KMS-11 (cell line): ENCODE results near the gene ALDH9A1.

Source experiments
- H2AFZ ChIP-seq: fragments of 200-600 bp; sonication (generic); 2 replicates; pipeline ENCODE4 v1.6.1; 2016; ENCODE audit warnings: antibody characterized with exemption, mixed run types, low read depth
- H3K27ac ChIP-seq: fragments of 200-600 bp; sonication (generic); 2 replicates; pipeline ENCODE4 v1.6.1; 2016; ENCODE audit warnings: mild to moderate bottlenecking, mixed run types
- H3K27me3 ChIP-seq: fragments of 200-600 bp; sonication (generic); 2 replicates; pipeline ENCODE4 v1.6.1; 2017; ENCODE audit warnings: mild to moderate bottlenecking, low read depth, mixed run types, moderate library complexity; ENCODE audit not compliant: insufficient read depth
- H3K36me3 ChIP-seq: fragments of 200-600 bp; sonication (generic); 2 replicates; pipeline ENCODE4 v1.6.1; 2017; ENCODE audit warnings: mild to moderate bottlenecking, mixed run types; ENCODE audit not compliant: insufficient read depth
- H3K4me1 ChIP-seq: fragments of 200-600 bp; sonication (generic); 2 replicates; pipeline ENCODE4 v1.6.1; 2016; ENCODE audit warnings: mild to moderate bottlenecking, low read depth, mixed run types; ENCODE audit not compliant: poor library complexity, severe bottlenecking
- H3K4me2 ChIP-seq: fragments of 200-600 bp; sonication (generic); 2 replicates; pipeline ENCODE4 v1.7.0; 2016; ENCODE audit warnings: mild to moderate bottlenecking, mixed run types
- H3K4me3 ChIP-seq: fragments of 200-600 bp; sonication (generic); IDR thresholded peaks from 2 replicates; pipeline ENCODE4 v1.6.1; 2017; ENCODE audit warnings: low read depth, low read length, mixed read lengths; ENCODE audit not compliant: insufficient read depth
- H3K79me2 ChIP-seq: fragments of 200-600 bp; sonication (generic); 2 replicates; pipeline ENCODE4 v1.6.1; 2016; ENCODE audit warnings: low read depth, mixed run types; ENCODE audit not compliant: insufficient read depth
- H3K9ac ChIP-seq: fragments of 200-600 bp; sonication (generic); 2 replicates; pipeline ENCODE4 v1.6.1; 2016; ENCODE audit warnings: mild to moderate bottlenecking, mixed run types
- H4K20me1 ChIP-seq: fragments of 200-600 bp; sonication (generic); 2 replicates; pipeline ENCODE4 v1.6.1; 2016; ENCODE audit warnings: mild to moderate bottlenecking, mixed run types; ENCODE audit not compliant: insufficient read depth
- TF ChIP-seq, protein P1 (sequence below): fragments of 200-600 bp; sonication (generic); conservative IDR thresholded peaks from 2 replicates; pipeline ENCODE4 v1.6.1; 2017; ENCODE audit warnings: low read depth, mild to moderate bottlenecking, antibody characterized with exemption, low read length, moderate library complexity, mixed read lengths

The ALDH9A1 gene

DNA sequence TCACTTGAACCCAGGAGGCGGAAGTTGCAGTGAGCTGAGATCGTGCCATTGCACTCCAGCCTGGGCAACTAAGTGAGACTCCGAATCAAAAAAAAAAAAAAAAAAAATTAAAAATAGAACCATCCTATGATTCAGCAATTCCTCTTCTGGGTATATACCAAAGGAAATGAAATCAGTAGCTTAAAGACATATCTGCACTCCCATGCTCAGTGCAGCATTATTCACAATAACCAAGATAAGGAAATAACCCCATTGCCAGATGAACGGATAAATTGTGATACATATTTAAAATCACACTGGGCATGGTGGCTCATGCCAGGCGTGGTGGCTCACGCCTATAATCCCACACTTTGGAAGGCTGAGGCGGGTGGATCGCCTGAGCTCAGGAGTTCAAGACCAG lies 23.8 kb downstream of the ALDH9A1 start:
- Histone ChIP-seq H4K20me1 (no peaks in the 10 kb centered on the region), H3K79me2 (no peaks in the 10 kb centered on the region), H3K4me3 (no peak overlapping the region), H3K4me2 (no peak overlapping the region), H3K36me3 (peaks cover 6% of the 10 kb centered on the region; the same call in 1 of the 2 replicates), H3K9ac (no peak overlapping the region), H3K27me3 (no peaks in the 10 kb centered on the region), H3K27ac (no peak overlapping the region), H2AFZ (no peak overlapping the region), H3K4me1 (no peaks in the 10 kb centered on the region)
- TF ChIP-seq, protein P1, sequence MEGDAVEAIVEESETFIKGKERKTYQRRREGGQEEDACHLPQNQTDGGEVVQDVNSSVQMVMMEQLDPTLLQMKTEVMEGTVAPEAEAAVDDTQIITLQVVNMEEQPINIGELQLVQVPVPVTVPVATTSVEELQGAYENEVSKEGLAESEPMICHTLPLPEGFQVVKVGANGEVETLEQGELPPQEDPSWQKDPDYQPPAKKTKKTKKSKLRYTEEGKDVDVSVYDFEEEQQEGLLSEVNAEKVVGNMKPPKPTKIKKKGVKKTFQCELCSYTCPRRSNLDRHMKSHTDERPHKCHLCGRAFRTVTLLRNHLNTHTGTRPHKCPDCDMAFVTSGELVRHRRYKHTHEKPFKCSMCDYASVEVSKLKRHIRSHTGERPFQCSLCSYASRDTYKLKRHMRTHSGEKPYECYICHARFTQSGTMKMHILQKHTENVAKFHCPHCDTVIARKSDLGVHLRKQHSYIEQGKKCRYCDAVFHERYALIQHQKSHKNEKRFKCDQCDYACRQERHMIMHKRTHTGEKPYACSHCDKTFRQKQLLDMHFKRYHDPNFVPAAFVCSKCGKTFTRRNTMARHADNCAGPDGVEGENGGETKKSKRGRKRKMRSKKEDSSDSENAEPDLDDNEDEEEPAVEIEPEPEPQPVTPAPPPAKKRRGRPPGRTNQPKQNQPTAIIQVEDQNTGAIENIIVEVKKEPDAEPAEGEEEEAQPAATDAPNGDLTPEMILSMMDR = no peak

DNA sequence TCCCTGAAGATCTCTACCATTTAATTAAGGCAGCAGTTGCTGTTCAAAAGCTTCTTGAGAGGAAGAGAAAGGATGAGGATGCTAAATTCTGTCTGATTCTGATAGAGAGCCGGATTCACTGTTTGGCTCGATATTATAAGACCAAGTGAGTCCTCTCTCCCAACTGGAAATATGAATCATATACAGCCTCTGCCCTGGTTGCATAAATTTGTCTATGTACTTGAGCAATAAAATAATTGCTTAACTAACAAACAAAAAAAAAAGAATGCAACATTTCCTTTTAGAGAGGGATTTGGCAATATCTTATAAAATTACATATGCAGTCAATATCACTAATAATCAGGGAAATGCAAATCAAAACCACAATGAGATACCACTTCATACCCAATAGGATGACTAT lies 26.8 kb downstream of the ALDH9A1 start:
- peaks cover 6% of the 10 kb centered on the region for H3K4me1 ChIP-seq
- no peaks in the 10 kb centered on the region for H3K79me2 ChIP-seq
- H4K20me1 ChIP-seq = no peaks in the 10 kb centered on the region
- no peaks in the 10 kb centered on the region for H3K27me3 ChIP-seq
- H3K36me3 ChIP-seq = peaks cover 21% of the 10 kb centered on the region; the same call in 1 of the 2 replicates
- no peak overlapping the region for H2AFZ ChIP-seq
- H3K4me3 ChIP-seq = no peak overlapping the region
- no peak overlapping the region for H3K27ac ChIP-seq
- TF ChIP-seq, protein P1 = no peak
- no peak overlapping the region for H3K4me2 ChIP-seq
- no peak overlapping the region for H3K9ac ChIP-seq

DNA sequence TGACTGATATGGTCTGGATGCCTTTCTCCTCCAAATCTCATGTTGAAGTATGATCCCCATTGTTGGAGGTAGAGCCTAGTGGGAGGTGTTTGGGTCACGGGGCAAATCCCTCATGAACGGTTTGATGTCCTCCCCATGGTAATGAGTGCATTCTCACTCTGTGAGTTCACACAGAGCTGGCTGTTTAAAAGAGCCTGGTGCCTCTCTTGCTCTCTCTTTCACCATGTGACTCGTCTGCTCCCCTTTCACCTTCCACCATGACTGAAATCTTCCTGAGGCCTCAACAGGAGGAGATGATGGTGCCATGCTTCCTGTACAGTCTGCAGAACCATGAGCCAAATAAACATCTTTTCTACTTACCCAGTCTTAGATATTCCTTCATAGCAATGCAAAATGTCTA lies 30.2 kb downstream of the ALDH9A1 start:
- no peak overlapping the region for H2AFZ ChIP-seq
- peaks cover 23% of the 10 kb centered on the region; the same call in 1 of the 2 replicates for H3K36me3 ChIP-seq
- no peak overlapping the region for H3K9ac ChIP-seq
- H3K4me2 ChIP-seq = no peak overlapping the region
- peaks cover 15% of the 10 kb centered on the region for H3K4me1 ChIP-seq
- no peak overlapping the region for H3K27ac ChIP-seq
- TF ChIP-seq, protein P1 = no peak
- no peaks in the 10 kb centered on the region for H3K27me3 ChIP-seq
- H4K20me1 ChIP-seq = no peaks in the 10 kb centered on the region
- no peaks in the 10 kb centered on the region for H3K79me2 ChIP-seq
- no peak overlapping the region for H3K4me3 ChIP-seq

DNA sequence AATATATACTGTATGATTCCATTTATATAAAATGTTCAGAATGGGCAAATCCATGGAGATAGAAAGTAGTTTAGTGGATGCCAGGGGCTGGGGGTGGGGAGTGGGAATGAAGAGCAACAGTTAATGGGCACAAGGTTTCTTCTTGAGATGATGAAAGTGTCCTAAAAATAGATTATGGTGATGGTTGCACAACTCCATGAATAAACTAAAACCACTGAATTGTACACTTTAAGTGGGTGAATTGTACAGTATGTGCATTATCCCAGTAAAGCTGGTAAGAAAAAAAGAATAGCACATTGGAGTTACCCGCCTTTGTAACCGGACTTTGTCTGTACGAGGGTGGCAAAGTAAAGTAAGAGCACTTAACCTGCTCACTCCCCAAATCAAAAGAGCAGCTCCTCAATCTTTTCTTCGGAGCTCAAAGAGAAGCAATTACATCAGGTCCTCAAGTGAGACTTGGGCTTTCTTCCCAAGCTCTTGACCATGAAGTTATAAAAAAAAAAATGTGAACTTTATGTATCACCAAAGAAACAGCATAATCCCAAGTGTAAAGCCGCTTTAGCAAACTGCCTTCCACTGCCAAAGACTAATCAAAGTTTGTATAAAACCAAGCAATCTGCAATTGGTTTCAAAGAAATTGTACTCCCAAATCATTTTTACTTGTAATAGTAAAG lies 32.1 kb downstream of the ALDH9A1 start:
- H3K36me3 ChIP-seq = peaks cover 23% of the 10 kb centered on the region; the same call in 1 of the 2 replicates
- TF ChIP-seq, protein P1 = no peak
- H3K4me1 ChIP-seq = peaks cover 15% of the 10 kb centered on the region
- no peaks in the 10 kb centered on the region for H4K20me1 ChIP-seq
- H3K79me2 ChIP-seq = no peaks in the 10 kb centered on the region
- peak overlapping the region; percentile 18; the same call in 1 of the 2 replicates for H3K4me2 ChIP-seq
- H3K4me3 ChIP-seq = no peak overlapping the region
- H2AFZ ChIP-seq = no peak overlapping the region
- no peaks in the 10 kb centered on the region for H3K27me3 ChIP-seq
- no peak overlapping the region for H3K9ac ChIP-seq
- H3K27ac ChIP-seq = no peak overlapping the region
